T-helper 1 cell treated with Interleukin-12 subunit alpha and Interleukin-12 subunit beta and Interleukin-4 antibody, amounts not matched to agents 30 μg/mL and 1 μg/mL, for 36 hours (primary cell): Measurements from ENCODE around the gene PHOSPHO1.
"Not testable (repeated sequence)": the region's sequence is repeated elsewhere in the genome, so short reads cannot be mapped to it uniquely, and the experiment has no call there.

Experiments
- H3K27ac Mint-ChIP-seq: one replicate; pipeline ENCODE4 v1.8.0; 2021; ENCODE audit warnings: mild to moderate bottlenecking, mixed read lengths
- H3K27me3 Mint-ChIP-seq: one replicate; pipeline ENCODE4 v1.8.0; 2021; ENCODE audit warnings: low read depth, mixed read lengths
- H3K36me3 Mint-ChIP-seq: one replicate; pipeline ENCODE4 v1.8.0; 2021; ENCODE audit warnings: low read depth, mixed read lengths
- H3K4me1 Mint-ChIP-seq: one replicate; pipeline ENCODE4 v1.8.0; 2021; ENCODE audit warnings: low read depth, mixed read lengths
- H3K4me3 Mint-ChIP-seq: one replicate; pipeline ENCODE4 v1.8.0; 2021; ENCODE audit warnings: mild to moderate bottlenecking, moderate library complexity, mixed read lengths
- H3K9me3 Mint-ChIP-seq: one replicate; pipeline ENCODE4 v1.8.0; 2021; ENCODE audit warnings: mixed read lengths

The PHOSPHO1 gene

GRCh38 chr17:49197346-49197998 lies 33.1 kb downstream of the PHOSPHO1 start:
- H3K4me3 Mint-ChIP-seq: no peak overlapping the region
- no peaks in the 10 kb centered on the region for H3K9me3 Mint-ChIP-seq
- H3K27ac Mint-ChIP-seq: no peak overlapping the region
- H3K27me3 Mint-ChIP-seq: no peaks in the 10 kb centered on the region
- peaks cover 4% of the 10 kb centered on the region for H3K36me3 Mint-ChIP-seq
- H3K4me1 Mint-ChIP-seq: peaks cover 18% of the 10 kb centered on the region

DNA sequence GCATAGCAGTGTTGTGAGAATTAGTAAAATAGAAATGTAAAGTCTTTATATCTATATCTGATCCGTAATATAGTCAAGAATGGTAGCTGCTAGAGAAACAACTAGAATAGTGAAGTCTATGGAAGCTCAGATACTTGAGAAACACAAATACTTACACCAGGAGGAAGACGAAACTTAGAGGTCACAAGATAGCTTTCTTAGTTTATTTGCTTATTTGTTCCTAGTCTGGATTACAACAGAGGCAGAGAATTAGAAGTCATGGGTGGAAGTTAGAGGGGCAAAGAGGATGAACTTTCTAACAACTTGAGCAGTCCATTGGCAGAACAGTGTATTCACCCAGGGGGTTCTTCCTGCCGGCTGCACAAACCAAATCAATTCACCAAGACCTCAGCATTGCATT lies 34.1 kb downstream of the PHOSPHO1 start:
- H3K27me3 Mint-ChIP-seq: no peaks in the 10 kb centered on the region
- no peaks in the 10 kb centered on the region for H3K36me3 Mint-ChIP-seq
- H3K4me3 Mint-ChIP-seq: no peak overlapping the region
- no peak overlapping the region for H3K27ac Mint-ChIP-seq
- H3K9me3 Mint-ChIP-seq: no peaks in the 10 kb centered on the region
- H3K4me1 Mint-ChIP-seq: peaks cover 23% of the 10 kb centered on the region

GRCh38 chr17:49195751-49196150 lies 34.8 kb downstream of the PHOSPHO1 start:
- no peak overlapping the region for H3K4me3 Mint-ChIP-seq
- no peaks in the 10 kb centered on the region for H3K36me3 Mint-ChIP-seq
- H3K4me1 Mint-ChIP-seq: peaks cover 26% of the 10 kb centered on the region
- H3K27me3 Mint-ChIP-seq: no peaks in the 10 kb centered on the region
- H3K27ac Mint-ChIP-seq: no peak overlapping the region
- no peaks in the 10 kb centered on the region for H3K9me3 Mint-ChIP-seq

DNA sequence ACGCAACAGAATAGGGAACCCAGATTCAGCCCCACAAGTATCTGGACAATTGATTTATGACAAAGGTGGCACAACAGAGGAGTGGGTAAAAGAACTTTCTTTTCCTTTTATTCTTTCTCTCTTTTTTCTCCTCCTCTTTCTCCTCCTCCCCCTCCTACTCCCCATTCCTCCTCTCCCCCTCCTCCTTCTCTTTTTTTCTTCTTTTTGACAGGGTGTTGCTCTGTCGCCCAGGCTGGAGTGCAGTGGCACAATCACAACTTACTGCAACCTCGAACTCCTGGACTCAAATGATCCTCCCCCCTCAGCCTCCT lies 36.3 kb downstream of the PHOSPHO1 start:
- H3K4me1 Mint-ChIP-seq: peaks cover 28% of the 10 kb centered on the region
- H3K9me3 Mint-ChIP-seq: no peaks in the 10 kb centered on the region
- H3K27me3 Mint-ChIP-seq: no peaks in the 10 kb centered on the region
- H3K36me3 Mint-ChIP-seq: no peaks in the 10 kb centered on the region
- peak overlapping the region; percentile 34 for H3K27ac Mint-ChIP-seq
- peak overlapping the region; percentile 88 for H3K4me3 Mint-ChIP-seq

GRCh38 chr17:49193513-49194296 lies 36.9 kb downstream of the PHOSPHO1 start:
- H3K27me3 Mint-ChIP-seq: no peaks in the 10 kb centered on the region

DNA sequence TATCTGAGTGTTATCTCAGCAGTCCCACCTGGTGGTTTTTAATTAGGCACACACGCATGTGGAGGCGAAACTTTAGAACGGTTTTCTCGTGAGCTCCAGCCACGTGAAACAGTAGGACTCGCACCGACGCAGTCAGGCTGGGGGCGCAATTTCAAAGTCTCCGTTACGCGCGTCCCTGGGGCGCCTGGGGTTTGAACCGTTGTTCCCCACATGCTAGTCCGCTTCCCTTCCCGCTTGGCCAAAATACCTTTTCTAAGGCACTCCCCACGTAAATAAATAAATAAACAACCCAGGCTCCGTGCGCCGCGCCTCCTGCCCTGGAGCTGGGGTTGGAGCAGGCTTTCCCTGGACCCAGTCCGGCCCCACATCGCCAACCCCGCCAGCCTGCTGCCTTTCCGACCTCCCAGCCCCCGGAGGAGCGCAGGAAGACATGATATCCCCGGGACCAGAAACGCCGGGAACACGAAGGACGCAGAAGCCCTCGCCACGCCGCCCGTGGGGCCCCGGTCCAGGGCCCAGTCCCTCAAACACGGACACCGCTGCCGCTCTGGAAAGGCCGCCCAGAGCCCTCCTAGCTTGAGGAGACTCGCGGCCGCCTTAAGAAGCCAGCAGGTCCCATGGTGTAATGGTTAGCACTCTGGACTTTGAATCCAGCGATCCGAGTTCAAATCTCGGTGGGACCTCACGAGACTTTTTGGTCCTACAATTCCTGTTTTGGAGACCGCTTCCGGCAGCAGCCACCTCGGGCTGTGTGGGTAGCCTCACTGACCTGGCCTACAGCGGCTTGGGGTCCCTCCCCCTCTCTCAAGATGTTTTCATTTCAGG lies 38.5 kb downstream of the PHOSPHO1 start:
- Mint-ChIP-seq H3K36me3 (no peaks in the 10 kb centered on the region), H3K27ac (peak overlapping the region; percentile 96), H3K4me3 (peak overlapping the region; percentile 88), H3K9me3 (no peaks in the 10 kb centered on the region), H3K27me3 (no peaks in the 10 kb centered on the region), H3K4me1 (peaks cover 28% of the 10 kb centered on the region)

More at GRCh38 chr17:49193513-49194296, 36.9 kb downstream of the PHOSPHO1 start:
- Mint-ChIP-seq H3K27ac (peak overlapping the region; percentile 96), H3K4me3 (peak overlapping the region; percentile 88), H3K36me3 (no peaks in the 10 kb centered on the region), H3K4me1 (peaks cover 28% of the 10 kb centered on the region), H3K9me3 (no peaks in the 10 kb centered on the region)

GRCh38 chr17:49191409-49191916 lies 39.1 kb downstream of the PHOSPHO1 start:
- Mint-ChIP-seq H3K9me3 (no peaks in the 10 kb centered on the region), H3K4me1 (peaks cover 28% of the 10 kb centered on the region), H3K4me3 (peak overlapping the region; percentile 88), H3K27ac (peak overlapping the region; percentile 96), H3K36me3 (no peaks in the 10 kb centered on the region), H3K27me3 (no peaks in the 10 kb centered on the region)

DNA sequence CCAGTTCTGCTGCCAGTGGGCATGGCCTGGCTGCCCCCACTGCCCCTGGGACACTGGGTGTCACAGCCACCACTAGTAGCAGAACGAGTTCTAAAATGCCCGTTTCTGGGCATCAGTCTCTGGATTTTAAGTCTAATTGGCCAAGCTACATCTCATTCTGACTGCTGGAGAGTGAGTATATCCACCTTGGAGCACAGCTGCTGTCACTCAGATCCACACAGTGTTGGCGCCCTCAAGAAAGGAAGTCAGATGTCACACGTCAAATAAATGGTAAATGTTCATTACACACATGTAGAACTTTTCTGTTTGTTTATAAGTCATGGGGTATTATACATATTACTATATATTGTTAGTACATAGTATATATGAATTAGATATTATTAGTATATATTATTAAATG lies 39.7 kb downstream of the PHOSPHO1 start:
- H3K27ac Mint-ChIP-seq: no peak overlapping the region
- H3K36me3 Mint-ChIP-seq: no peaks in the 10 kb centered on the region
- peaks cover 27% of the 10 kb centered on the region for H3K4me1 Mint-ChIP-seq
- H3K4me3 Mint-ChIP-seq: peak overlapping the region; percentile 46
- no peaks in the 10 kb centered on the region for H3K27me3 Mint-ChIP-seq
- peaks cover 5% of the 10 kb centered on the region for H3K9me3 Mint-ChIP-seq

DNA sequence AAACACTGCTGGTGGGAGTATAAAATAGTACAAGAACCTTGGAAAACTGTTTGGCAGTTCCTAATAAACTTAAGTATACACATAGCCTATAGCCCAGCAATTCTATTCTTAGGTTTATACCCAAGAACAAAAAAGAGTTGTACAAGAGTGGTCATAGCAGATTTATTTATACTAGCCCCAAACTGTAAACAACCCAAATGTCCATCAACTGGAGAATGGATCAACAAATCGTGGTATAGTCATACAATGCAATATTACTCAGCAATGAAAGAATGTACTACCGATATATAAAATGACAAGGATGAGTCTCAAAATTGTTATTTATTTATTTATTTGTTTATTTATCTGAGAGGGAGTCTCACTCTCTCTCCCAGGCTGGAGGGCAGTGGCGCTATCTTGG lies 43.3 kb downstream of the PHOSPHO1 start:
- Mint-ChIP-seq H3K4me1 (peaks cover 10% of the 10 kb centered on the region), H3K27me3 (peaks cover 4% of the 10 kb centered on the region), H3K27ac (no peak overlapping the region), H3K36me3 (peaks cover 2% of the 10 kb centered on the region), H3K4me3 (no peak overlapping the region), H3K9me3 (peaks cover 27% of the 10 kb centered on the region)

- H3K9me3 Mint-ChIP-seq: peaks cover 27% of the 10 kb centered on the region
- H3K27me3 Mint-ChIP-seq, H3K27ac Mint-ChIP-seq, H3K4me1 Mint-ChIP-seq, H3K4me3 Mint-ChIP-seq, H3K36me3 Mint-ChIP-seq: not testable (repeated sequence)
Observed at GRCh38 chr17:49185381-49185780, 45.2 kb downstream of the PHOSPHO1 start.

GRCh38 chr17:49184522-49184921 lies 46.1 kb downstream of the PHOSPHO1 start:
- H3K4me1 Mint-ChIP-seq, H3K4me3 Mint-ChIP-seq, H3K27ac Mint-ChIP-seq, H3K36me3 Mint-ChIP-seq, H3K27me3 Mint-ChIP-seq: not testable (repeated sequence)
- H3K9me3 Mint-ChIP-seq: peaks cover 27% of the 10 kb centered on the region

GRCh38 chr17:49183801-49184200 lies 46.8 kb downstream of the PHOSPHO1 start:
- Mint-ChIP-seq H3K9me3 (peaks cover 27% of the 10 kb centered on the region), H3K4me3 (no peak overlapping the region), H3K27ac (no peak overlapping the region), H3K27me3 (peaks cover 4% of the 10 kb centered on the region), H3K4me1 (peaks cover 4% of the 10 kb centered on the region), H3K36me3 (peaks cover 2% of the 10 kb centered on the region)

DNA sequence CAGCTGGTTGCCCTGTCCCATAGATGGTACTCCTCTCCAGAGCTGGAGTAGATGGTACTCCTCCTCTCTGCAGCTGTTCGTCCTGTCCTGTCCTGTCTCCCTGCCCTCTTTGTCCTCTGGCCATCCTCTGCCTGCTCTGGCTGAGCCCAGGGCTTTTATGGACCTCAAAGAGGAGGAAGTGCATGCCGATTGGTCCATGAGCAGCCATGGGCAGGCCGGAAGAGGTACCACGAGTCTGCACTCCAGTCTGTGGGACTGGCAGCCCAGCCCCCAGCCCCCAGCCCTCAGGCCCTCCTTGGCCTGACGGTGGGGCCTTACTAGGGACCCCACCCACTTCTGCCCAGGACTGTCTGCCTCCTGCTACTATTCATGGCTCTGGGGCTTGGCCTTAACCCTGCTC lies 47.2 kb downstream of the PHOSPHO1 start:
- Mint-ChIP-seq H3K27ac (no peak overlapping the region), H3K4me1 (peaks cover 4% of the 10 kb centered on the region), H3K9me3 (peaks cover 27% of the 10 kb centered on the region), H3K27me3 (peaks cover 4% of the 10 kb centered on the region), H3K4me3 (no peak overlapping the region), H3K36me3 (peaks cover 2% of the 10 kb centered on the region)

DNA sequence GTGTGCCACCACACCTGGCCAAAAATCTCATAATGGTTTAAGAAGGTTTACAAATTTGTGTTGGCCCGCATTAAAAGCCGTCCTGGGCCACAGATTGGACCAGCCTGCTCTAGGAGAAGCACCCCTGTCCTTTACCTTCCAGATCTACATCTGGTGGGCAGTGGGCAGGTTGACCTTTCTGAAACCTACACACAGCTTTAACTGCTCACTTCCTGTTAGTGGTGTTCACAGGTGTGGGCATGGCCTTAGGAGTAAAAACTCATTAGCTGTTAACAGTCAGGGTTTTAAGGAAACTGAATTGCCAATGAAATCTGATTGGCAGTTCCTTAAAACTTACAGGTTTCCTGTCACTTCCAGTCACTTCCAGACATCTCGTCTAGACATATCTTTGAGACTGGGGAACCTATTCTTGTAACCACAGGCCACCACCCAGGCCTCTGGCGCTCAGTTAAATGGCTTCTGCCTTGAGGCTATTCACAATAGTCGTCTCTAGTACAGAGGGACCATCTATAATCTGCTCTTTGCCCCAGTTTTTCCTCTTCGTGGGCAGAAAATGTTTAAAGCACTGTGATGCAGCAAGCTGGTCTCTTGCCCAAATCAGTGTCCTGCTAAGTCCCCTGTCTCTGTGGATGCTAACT lies 49.5 kb downstream of the PHOSPHO1 start:
- peaks cover 4% of the 10 kb centered on the region for H3K27me3 Mint-ChIP-seq
- H3K36me3 Mint-ChIP-seq: peaks cover 2% of the 10 kb centered on the region
- no peak overlapping the region for H3K4me3 Mint-ChIP-seq
- no peak overlapping the region for H3K27ac Mint-ChIP-seq
- H3K4me1 Mint-ChIP-seq: peaks cover 4% of the 10 kb centered on the region
- peaks cover 37% of the 10 kb centered on the region for H3K9me3 Mint-ChIP-seq
